GM13976 (cell line): ENCODE measurements around the gene GEMIN4.

Experiments
- DNase-seq: peaks from one replicate; pipeline ENCODE4 v3.0.0; 2012; ENCODE audit warnings: low spot score
- CTCF ChIP-seq: IDR thresholded peaks from 2 replicates; pipeline ENCODE4 v1.5.1; 2012; ENCODE audit warnings: borderline replicate concordance, mild to moderate bottlenecking; ENCODE audit not compliant: insufficient read depth; ENCODE audit errors: extremely low read depth, missing control alignments, control extremely low read depth
- in situ Hi-C: fragments of 300-500 bp; cut with MboI; formaldehyde crosslinking; loops from one replicate; pipeline ENCODE4 v1.12.0; 2022; ENCODE audit warnings: low sequenced_read_pairs, mixed read lengths, inconsistent platforms; ENCODE audit not compliant: unreplicated experiment

GEMIN4 gene

GRCh38 chr17:718075-718474, 34.0 kb downstream of the GEMIN4 start:
- in situ Hi-C loops, result no loop called here
- no peak for DNase-seq
- no peak for TF ChIP-seq CTCF

GRCh38 chr17:708132-708531, 43.9 kb downstream of the GEMIN4 start:
- DNase-seq, result no peak
- in situ Hi-C loops, result no loop called here
- no peak for TF ChIP-seq CTCF

- TF ChIP-seq CTCF, result no peak
- in situ Hi-C loops, result no loop called here
- DNase-seq, result no peak
These were observed 46.2 kb downstream of the GEMIN4 start for GRCh38 chr17:705863-706262.

GRCh38 chr17:705011-705410, 47.1 kb downstream of the GEMIN4 start:
- DNase-seq, result no peak
- no peak for TF ChIP-seq CTCF
- in situ Hi-C loops, result no loop called here

GRCh38 chr17:704111-704864, 47.8 kb downstream of the GEMIN4 start:
- in situ Hi-C loops, result no loop called here
- TF ChIP-seq CTCF, result no peak
- no peak for DNase-seq

GRCh38 chr17:703081-703875, 48.8 kb downstream of the GEMIN4 start:
- TF ChIP-seq CTCF, result no peak
- in situ Hi-C loops, result no loop called here
- DNase-seq, result no peak
